OCI-LY7 (cell line): ENCODE data around the gene OGFOD3. TPM values are rescaled to one million over a fixed set of nuclear protein-coding genes. Genes with fewer than 3 reads are reported as not detected.
"Not testable (repeated sequence)": the region's sequence is repeated elsewhere in the genome, so short reads cannot be mapped to it uniquely, and the experiment has no call there.

Experiments used
- BruUV-seq: library from RNA; stranded (reverse); fragments of 400-500 nt; replicated peaks from 2 replicates; lab custom pipeline; 2021; lab: Mats Ljungman, UMichigan
- CTCF ChIA-PET: fragments of 300-600 bp; sonication (Branson Sonifier 250); formaldehyde crosslinking; loops from one replicate; lab custom pipeline; 2022; ENCODE audit warnings: antibody characterized with exemption; ENCODE audit not compliant: unreplicated experiment; lab: Charles Lee
- POLR2A ChIA-PET: fragments of 300-600 bp; sonication (Branson Sonifier 250); formaldehyde crosslinking; loops from one replicate; lab custom pipeline; 2022; ENCODE audit warnings: antibody characterized with exemption; lab: Charles Lee
- DNase-seq: peaks from one replicate; pipeline ENCODE4 v3.0.0-alpha.2; 2015; ENCODE audit warnings: low spot score
- H2AFZ ChIP-seq: fragments of 200-600 bp; sonication (generic), shearing (Covaris generic); 2 replicates; pipeline ENCODE4 v1.6.1; 2014; ENCODE audit warnings: mild to moderate bottlenecking, antibody characterized with exemption, low read length, moderate library complexity
- H3K27ac ChIP-seq: fragments of 200-600 bp; sonication (generic); 2 replicates; pipeline ENCODE4 v1.5.1; 2014; ENCODE audit warnings: mixed run types, low read depth, mild to moderate bottlenecking, moderate library complexity, low read length, inconsistent platforms; ENCODE audit not compliant: poor library complexity, severe bottlenecking
- H3K36me3 ChIP-seq: fragments of 200-600 bp; sonication (generic); 2 replicates; pipeline ENCODE4 v1.6.1; 2014; ENCODE audit warnings: mild to moderate bottlenecking, antibody characterized with exemption, low read length, moderate library complexity, mixed read lengths; ENCODE audit not compliant: insufficient read depth
- H3K4me1 ChIP-seq: fragments of 200-600 bp; sonication (generic); 2 replicates; pipeline ENCODE4 v1.5.1; 2014; ENCODE audit warnings: mild to moderate bottlenecking, low read length; ENCODE audit not compliant: insufficient read depth, poor library complexity, severe bottlenecking
- H3K4me2 ChIP-seq: fragments of 200-600 bp; sonication (generic); 2 replicates; pipeline ENCODE4 v1.6.1; 2014; ENCODE audit warnings: mild to moderate bottlenecking, low read length
- H3K4me3 ChIP-seq: fragments of 200-600 bp; sonication (generic); 2 replicates; pipeline ENCODE4 v1.5.1; 2014; ENCODE audit warnings: mild to moderate bottlenecking, low read depth, low read length; ENCODE audit not compliant: poor library complexity, severe bottlenecking
- H3K79me2 ChIP-seq: fragments of 200-600 bp; sonication (generic); 2 replicates; pipeline ENCODE4 v1.6.1; 2016; ENCODE audit warnings: low read depth, mild to moderate bottlenecking, low read length, moderate library complexity, mixed read lengths; ENCODE audit not compliant: insufficient read depth
- H3K9me2 ChIP-seq: fragments of 200-600 bp; sonication (generic); 2 replicates; pipeline ENCODE4 v1.6.1; 2016; ENCODE audit warnings: mild to moderate bottlenecking, low read length, mixed read lengths; ENCODE audit not compliant: insufficient read depth
- H3K9me3 ChIP-seq: fragments of 200-600 bp; sonication (generic); 2 replicates; pipeline ENCODE4 v1.6.1; 2014; ENCODE audit warnings: mild to moderate bottlenecking, mixed run types, low read length, mixed read lengths
- H4K20me1 ChIP-seq: fragments of 200-600 bp; sonication (generic); 2 replicates; pipeline ENCODE4 v1.6.1; 2014; ENCODE audit warnings: mild to moderate bottlenecking, antibody characterized with exemption, low read length, moderate library complexity, mixed read lengths; ENCODE audit not compliant: insufficient read depth
- EZH2phosphoT487 ChIP-seq: fragments of 200-600 bp; sonication (generic); IDR thresholded peaks from 2 replicates; pipeline ENCODE4 v1.6.1; 2018; ENCODE audit warnings: low read depth, borderline replicate concordance, mild to moderate bottlenecking, mixed run types, antibody characterized with exemption, low read length, moderate library complexity, mixed read lengths
- intact Hi-C: fragments of 100-400 bp; cut with micrococcal nuclease; formaldehyde crosslinking; loops from one replicate; pipeline ENCODE4 v1.10.0; 2022; ENCODE audit not compliant: unreplicated experiment
- total RNA-seq, 2 experiments: library from RNA; depleted of rRNA in 1 of 2; stranded (reverse); fragments of >200 nt in 1 of 2; shearing (Covaris generic) in 1 of 2; gene quantifications; 2 replicates each; pipeline ENCODE4 v1.2.3, GENCODE V29; 2014 to 2022
- TF ChIP-seq, protein P1 (sequence below): fragments of 200-600 bp; sonication (generic); conservative IDR thresholded peaks from 2 replicates; pipeline ENCODE4 v1.5.1; 2014; ENCODE audit warnings: mild to moderate bottlenecking, antibody characterized with exemption, low read length, moderate library complexity, mixed read lengths

OGFOD3 gene
- total RNA-seq, 2 experiments from 2014 or later, result 55.6 to 65.2 TPM

DNA sequence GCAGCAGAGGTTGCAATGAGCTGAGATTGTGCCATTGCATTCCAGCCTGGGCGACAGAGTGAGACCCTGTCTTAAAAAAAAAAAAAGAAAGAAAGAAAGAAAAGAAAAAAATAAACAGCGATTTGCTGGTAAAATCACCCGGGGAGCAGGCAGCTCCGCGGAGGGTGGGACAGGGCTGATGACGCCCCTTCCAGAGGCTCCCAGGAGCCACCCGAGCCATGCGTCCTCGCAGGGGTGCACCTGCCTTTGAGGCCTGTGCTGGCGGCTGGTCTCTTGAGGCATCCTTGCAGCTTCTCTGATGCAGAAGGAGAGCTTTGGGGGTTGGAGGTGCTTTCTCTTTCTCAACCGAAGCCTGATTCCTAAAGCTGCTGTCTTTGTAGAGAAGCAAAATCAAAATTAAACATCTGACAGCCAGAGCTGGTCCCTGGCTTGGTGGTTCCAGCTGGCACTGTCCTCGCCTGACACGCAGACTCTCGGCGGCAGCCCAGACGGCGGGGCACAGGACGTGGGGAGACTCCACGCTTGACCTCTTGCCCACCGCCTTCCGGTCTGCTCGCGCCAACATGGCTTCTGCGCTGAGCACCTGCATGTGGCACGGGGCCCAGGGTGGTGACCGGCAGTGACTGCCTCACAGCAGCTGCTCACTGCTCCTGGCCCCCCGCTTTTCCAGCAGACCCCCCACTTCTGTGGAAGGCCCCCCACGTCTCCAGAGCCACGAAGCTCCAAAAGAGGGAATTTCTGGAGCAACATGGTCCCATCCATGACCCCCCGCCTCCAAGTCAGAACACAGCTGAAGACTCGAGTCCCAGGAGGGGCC lies 40.3 kb downstream of the OGFOD3 start:
- Histone ChIP-seq H2AFZ (no peak overlapping the region), H3K79me2 (no peaks in the 10 kb centered on the region), H3K27ac (no peak overlapping the region), H3K4me2 (no peak overlapping the region), H3K9me3 (no peaks in the 10 kb centered on the region), H3K36me3 (no peaks in the 10 kb centered on the region), H4K20me1 (no peaks in the 10 kb centered on the region), H3K4me1 (peaks cover 8% of the 10 kb centered on the region), H3K9me2 (no peaks in the 10 kb centered on the region), H3K4me3 (no peak overlapping the region)
- TF ChIP-seq, protein P1, sequence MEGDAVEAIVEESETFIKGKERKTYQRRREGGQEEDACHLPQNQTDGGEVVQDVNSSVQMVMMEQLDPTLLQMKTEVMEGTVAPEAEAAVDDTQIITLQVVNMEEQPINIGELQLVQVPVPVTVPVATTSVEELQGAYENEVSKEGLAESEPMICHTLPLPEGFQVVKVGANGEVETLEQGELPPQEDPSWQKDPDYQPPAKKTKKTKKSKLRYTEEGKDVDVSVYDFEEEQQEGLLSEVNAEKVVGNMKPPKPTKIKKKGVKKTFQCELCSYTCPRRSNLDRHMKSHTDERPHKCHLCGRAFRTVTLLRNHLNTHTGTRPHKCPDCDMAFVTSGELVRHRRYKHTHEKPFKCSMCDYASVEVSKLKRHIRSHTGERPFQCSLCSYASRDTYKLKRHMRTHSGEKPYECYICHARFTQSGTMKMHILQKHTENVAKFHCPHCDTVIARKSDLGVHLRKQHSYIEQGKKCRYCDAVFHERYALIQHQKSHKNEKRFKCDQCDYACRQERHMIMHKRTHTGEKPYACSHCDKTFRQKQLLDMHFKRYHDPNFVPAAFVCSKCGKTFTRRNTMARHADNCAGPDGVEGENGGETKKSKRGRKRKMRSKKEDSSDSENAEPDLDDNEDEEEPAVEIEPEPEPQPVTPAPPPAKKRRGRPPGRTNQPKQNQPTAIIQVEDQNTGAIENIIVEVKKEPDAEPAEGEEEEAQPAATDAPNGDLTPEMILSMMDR, result no peak
- TF ChIP-seq EZH2phosphoT487, result no peak
- ChIA-PET CTCF (interaction anchor here (0.5 kb wide), 1 partner anchor 983 kb away, joined by 3 read pairs; the partner anchor contains the start of gene BAHCC1), POLR2A (interaction anchor here (0.7 kb wide), 1 partner anchor 12 kb away, joined by 8 read pairs; no protein-coding TSS in a partner anchor)
- BruUV-seq, result no TSS peak
- DNase-seq, result no peak
- intact Hi-C loops, result no loop called here

DNA sequence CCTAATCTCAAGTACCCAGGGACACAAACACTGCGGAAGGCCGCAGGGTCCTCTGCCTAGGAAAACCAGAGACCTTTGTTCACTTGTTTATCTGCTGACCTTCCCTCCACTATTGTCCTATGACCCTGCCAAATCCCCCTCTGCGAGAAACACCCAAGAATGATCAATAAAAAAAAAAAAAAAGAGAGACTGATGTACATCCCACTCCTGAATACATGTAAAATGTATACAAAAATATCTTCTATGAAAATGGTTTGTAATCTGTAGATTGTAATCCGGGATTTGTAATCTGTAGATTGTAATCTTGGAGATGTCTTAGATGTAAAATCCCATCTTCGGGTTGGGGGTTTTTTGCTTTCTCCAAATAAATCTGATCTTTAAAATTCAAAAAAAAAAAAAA lies 41.1 kb downstream of the OGFOD3 start:
- DNase-seq, CTCF ChIA-PET, intact Hi-C loops, H3K9me3 ChIP-seq, H3K4me3 ChIP-seq, H3K36me3 ChIP-seq, H3K9me2 ChIP-seq, H2AFZ ChIP-seq, H3K4me2 ChIP-seq, H3K27ac ChIP-seq, H4K20me1 ChIP-seq, BruUV-seq, H3K79me2 ChIP-seq: not testable (repeated sequence)
- peaks cover 15% of the 10 kb centered on the region for H3K4me1 ChIP-seq
- POLR2A ChIA-PET, result interaction anchor here (0.7 kb wide), 1 partner anchor 11 kb away, joined by 8 read pairs; no protein-coding TSS in a partner anchor

DNA sequence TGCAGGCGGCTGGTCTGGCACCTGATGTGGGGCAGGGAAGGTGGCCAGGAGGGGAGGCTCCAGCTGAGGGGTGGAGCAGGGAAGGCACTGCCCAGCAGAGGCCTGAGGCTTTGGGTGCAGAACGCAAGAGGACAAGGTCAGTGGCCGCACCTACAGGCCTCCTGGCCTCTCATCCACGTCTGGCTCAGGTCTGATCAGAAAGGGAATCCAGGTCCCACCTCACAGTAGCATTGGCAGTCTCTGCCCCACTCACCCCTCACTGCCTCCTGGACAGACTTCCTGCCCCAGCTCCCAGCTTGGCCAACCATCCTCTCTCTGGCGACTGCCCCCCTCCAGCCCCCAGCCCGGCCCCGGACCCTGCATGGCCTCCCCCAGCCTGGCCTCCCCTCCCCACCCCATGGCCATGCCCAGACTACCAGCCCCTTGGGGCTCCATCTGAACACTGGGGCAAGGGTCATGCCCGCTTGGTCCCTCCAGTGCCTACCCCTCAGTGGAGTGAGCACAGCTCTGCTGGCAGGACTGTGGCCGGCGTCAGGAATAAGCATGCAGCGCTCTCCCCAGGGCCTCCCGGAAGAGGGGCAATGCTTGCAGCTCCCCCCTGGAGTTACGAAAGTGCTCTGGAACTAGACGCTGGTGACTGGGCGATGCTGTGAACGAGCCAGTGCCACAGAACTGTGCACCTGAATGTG lies 42.2 kb downstream of the OGFOD3 start:
- no TSS peak for BruUV-seq
- Histone ChIP-seq H3K36me3 (no peaks in the 10 kb centered on the region), H2AFZ (no peak overlapping the region), H3K27ac (no peak overlapping the region), H3K9me2 (no peaks in the 10 kb centered on the region), H3K4me3 (no peak overlapping the region), H3K4me1 (peaks cover 17% of the 10 kb centered on the region), H3K9me3 (no peaks in the 10 kb centered on the region), H3K4me2 (no peak overlapping the region), H3K79me2 (no peaks in the 10 kb centered on the region), H4K20me1 (no peaks in the 10 kb centered on the region)
- intact Hi-C loops, result no loop called here
- DNase-seq, result no peak
- POLR2A ChIA-PET, result no interaction called here
- no peak for TF ChIP-seq EZH2phosphoT487
- TF ChIP-seq, protein P1, result no peak
- CTCF ChIA-PET, result no interaction called here
